Activated T-helper 2 cell treated with anti-CD3 and anti-CD28 coated beads, Interferon-gamma antibody, Interleukin-2, Interleukin-4, amounts not matched to agents 10 μg/mL and 5 μg/mL and 100 μg/mL, durations not matched to agents 14 hours and 24 hours and 36 hours (primary cell): ENCODE measurements around the gene NEDD8. TPM values are rescaled to one million over a fixed set of nuclear protein-coding genes. Genes with fewer than 3 reads are reported as not detected.

Experiments
- DNase-seq: peaks from one replicate; pipeline ENCODE4 v3.0.0; 2021; ENCODE audit warnings: low spot score
- H3K27ac Mint-ChIP-seq: one replicate; pipeline ENCODE4 v1.8.0; 2021; ENCODE audit warnings: mixed read lengths
- H3K27me3 Mint-ChIP-seq: one replicate; pipeline ENCODE4 v1.8.0; 2021; ENCODE audit warnings: low read depth, mixed read lengths
- H3K36me3 Mint-ChIP-seq: one replicate; pipeline ENCODE4 v1.8.0; 2021; ENCODE audit warnings: low read depth, mixed read lengths
- H3K4me1 Mint-ChIP-seq: one replicate; pipeline ENCODE4 v1.8.0; 2021; ENCODE audit warnings: low read depth, mixed read lengths
- H3K4me3 Mint-ChIP-seq: one replicate; pipeline ENCODE4 v1.8.0; 2021; ENCODE audit warnings: low read depth, mild to moderate bottlenecking, moderate library complexity, mixed read lengths
- H3K9me3 Mint-ChIP-seq: one replicate; pipeline ENCODE4 v1.8.0; 2021; ENCODE audit warnings: mixed read lengths
- intact Hi-C: fragments of 100-400 bp; cut with micrococcal nuclease; formaldehyde crosslinking; loops from one replicate; pipeline ENCODE4 v1.15.1; 2023
- total RNA-seq: library from RNA; stranded (reverse); gene quantifications from 2 replicates; pipeline ENCODE4 v1.2.3, GENCODE V29; 2022

NEDD8 gene
- total RNA-seq: 194 and 202 TPM in 2 replicates

DNA sequence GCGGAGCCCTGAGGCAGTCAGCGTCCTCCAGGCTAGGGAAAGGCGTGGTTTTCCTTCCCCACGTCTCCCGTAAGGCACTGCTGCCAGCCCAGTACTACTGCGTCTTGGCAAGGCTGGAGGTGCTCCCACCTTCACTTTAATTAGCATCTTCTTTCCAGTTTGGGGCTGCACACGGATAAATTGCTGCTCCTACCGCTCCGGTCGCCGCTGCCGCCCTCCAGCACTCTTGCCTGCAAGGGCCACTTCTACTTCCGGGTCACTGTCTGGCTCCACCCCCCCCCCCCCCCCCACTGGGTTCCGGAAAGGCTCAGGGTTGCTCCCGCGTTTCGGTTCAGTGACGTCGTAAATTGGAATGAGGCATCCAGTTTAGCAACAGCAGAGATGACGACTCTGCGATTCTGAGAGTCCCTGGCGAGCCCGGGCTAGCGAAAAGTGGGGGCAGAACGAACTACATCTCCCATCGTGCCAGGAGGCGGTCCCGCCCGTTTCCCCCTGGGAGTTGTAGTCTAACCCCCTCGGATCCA, at the start of gene NEDD8:
NEDD8 (minus strand) TSS at position 247 of the 524 bp plus-strand sequence; CDS start at position 147, 100 bp downstream.
- Mint-ChIP-seq H3K27ac (peak within 1 kb of the TSS; percentile 91), H3K4me3 (peak within 1 kb of the TSS; percentile 97), H3K36me3 (peaks cover 53% of the 10 kb centered on the region), H3K4me1 (peaks cover 44% of the 10 kb centered on the region), H3K9me3 (no peaks in the 10 kb centered on the region), H3K27me3 (no peaks in the 10 kb centered on the region)
- peak; percentile 89 for DNase-seq
- intact Hi-C loops: loop anchor here (1.0 to 2.0 kb wide), 7 partner anchors 10 to 677 kb away; partner anchors contain the start of genes DCAF11, MDP1, NRL and PSME2

DNA sequence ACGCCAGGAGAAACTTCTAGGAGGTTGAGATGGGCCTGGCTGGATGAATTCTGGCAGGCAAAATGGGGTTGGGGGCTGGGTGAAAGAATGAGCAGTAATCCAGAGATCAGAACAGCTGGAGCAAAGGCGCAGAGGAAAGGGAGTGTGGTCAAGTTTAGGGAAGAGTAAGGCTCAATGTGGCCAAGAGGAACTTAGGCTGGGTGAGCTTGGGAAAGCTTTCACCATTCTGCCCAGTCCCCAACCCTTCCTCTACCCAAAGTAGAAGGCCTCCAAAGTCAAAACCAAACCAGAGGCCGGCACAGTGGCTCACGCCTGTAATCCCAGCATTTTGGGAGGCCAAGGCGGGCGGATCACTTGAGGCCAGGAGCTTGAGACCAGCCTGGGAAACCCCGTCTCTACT, 49.5 kb upstream of the NEDD8 start:
- no peak for DNase-seq
- Mint-ChIP-seq H3K27me3 (peaks cover 11% of the 10 kb centered on the region), H3K36me3 (no peaks in the 10 kb centered on the region), H3K9me3 (no peaks in the 10 kb centered on the region), H3K27ac (no peak overlapping the region), H3K4me1 (peaks cover 19% of the 10 kb centered on the region), H3K4me3 (no peak overlapping the region)
- intact Hi-C loops: no loop called here

DNA sequence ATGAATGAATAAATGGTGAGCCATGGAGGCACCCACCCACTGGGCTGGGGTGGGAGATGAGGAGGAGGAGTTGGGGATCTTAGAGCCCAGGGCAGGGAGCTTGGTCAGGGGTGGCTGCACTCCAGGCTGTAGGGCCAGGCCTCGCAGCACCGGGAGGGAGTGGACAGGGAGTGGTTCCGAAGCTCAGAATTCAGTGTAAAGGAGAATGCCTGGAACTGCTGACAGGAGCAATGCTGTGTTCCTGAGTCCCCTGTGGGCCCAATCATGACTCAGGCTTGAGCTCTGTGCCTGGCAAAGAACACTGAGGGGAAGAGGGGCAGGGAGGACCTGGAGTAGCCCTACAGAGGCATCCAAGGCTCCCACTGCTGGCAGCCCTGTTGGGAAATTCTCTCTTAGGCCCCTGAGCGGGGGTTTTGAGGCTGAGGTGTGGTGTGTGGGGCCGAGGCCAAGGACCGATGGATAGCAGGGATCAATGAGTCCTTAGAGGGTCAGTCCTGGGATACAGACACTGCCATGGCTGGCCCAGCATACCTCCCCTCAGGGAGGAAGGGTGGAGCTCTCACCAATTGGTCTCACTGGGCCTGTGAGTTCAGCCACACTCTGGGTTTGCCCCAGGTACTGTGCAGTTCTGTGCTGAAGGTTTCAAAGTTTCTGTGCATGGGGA, 48.8 kb upstream of the NEDD8 start:
- no peak for DNase-seq
- Mint-ChIP-seq H3K4me3 (no peak overlapping the region), H3K27me3 (peaks cover 9% of the 10 kb centered on the region), H3K36me3 (no peaks in the 10 kb centered on the region), H3K4me1 (peaks cover 19% of the 10 kb centered on the region), H3K27ac (no peak overlapping the region), H3K9me3 (no peaks in the 10 kb centered on the region)
- intact Hi-C loops: no loop called here

DNA sequence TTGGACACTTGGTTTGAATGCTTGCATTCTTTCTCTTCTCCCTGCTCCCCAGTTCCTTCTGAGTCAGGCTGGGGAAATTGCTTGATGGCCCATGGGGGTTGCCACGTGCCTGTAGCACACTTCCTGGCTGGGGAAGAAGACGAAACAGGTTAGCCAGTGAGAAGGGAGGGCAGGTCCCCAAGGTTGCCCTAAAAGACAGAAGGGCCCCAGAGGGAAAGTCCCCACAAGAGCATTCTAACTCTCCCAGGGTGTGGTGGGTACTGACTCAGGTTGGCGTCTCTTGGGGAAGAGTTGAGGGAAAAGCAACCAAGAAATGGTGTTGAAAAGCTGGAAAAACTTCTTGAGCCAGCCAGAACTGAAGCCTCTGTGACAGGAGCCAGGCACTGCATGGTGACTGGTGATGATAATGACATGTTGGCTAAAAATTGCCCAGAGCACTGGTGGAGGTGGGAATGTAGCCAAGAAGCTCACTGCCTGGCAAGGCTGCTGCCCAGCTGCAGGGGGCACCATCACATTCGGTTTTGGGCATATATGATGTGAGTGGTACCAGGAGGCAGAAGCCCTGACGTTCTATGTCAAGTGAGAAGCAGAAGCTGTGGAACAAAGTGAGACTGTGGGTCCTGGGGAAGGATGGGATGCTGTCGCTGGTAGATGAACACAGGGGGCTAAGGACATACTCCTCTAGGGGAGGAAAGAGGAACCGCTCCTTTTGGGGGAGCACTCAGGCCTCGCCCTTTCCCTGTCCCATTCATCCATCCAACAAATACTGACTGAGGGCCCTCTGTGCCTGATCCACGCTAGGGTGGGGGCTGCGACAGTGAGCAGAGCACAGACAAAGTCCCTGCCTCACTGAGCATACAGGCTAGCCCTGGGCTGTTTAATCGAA, 47.4 kb upstream of the NEDD8 start:
- intact Hi-C loops: no loop called here
- peak overlapping the region; percentile 30 for H3K27ac Mint-ChIP-seq
- no peaks in the 10 kb centered on the region for H3K36me3 Mint-ChIP-seq
- no peak for DNase-seq
- peaks cover 9% of the 10 kb centered on the region for H3K27me3 Mint-ChIP-seq
- peaks cover 19% of the 10 kb centered on the region for H3K4me1 Mint-ChIP-seq
- no peak overlapping the region for H3K4me3 Mint-ChIP-seq
- no peaks in the 10 kb centered on the region for H3K9me3 Mint-ChIP-seq

DNA sequence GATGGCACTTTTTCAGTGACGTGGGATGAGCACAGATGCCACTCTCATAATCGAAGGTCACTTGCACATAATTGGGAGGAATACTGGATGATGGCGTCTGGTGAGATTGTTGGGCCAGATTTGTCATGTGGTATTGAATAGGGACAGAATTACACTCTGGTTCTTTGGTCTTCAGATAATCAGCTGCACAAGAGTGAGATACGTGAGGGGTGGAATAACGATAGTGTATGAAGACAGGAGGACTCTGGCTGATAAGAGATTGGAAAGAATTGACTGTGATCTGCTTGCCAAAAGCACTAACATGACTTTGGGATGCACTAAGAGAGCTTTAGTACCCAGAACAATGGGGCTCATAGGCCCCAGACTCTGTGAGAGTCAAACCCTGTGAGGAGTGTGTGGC, 46.3 kb upstream of the NEDD8 start:
- Mint-ChIP-seq H3K36me3 (no peaks in the 10 kb centered on the region), H3K4me3 (no peak overlapping the region), H3K27me3 (peaks cover 9% of the 10 kb centered on the region), H3K9me3 (no peaks in the 10 kb centered on the region), H3K27ac (peak overlapping the region; percentile 36), H3K4me1 (peaks cover 29% of the 10 kb centered on the region)
- intact Hi-C loops: no loop called here
- no peak for DNase-seq

DNA sequence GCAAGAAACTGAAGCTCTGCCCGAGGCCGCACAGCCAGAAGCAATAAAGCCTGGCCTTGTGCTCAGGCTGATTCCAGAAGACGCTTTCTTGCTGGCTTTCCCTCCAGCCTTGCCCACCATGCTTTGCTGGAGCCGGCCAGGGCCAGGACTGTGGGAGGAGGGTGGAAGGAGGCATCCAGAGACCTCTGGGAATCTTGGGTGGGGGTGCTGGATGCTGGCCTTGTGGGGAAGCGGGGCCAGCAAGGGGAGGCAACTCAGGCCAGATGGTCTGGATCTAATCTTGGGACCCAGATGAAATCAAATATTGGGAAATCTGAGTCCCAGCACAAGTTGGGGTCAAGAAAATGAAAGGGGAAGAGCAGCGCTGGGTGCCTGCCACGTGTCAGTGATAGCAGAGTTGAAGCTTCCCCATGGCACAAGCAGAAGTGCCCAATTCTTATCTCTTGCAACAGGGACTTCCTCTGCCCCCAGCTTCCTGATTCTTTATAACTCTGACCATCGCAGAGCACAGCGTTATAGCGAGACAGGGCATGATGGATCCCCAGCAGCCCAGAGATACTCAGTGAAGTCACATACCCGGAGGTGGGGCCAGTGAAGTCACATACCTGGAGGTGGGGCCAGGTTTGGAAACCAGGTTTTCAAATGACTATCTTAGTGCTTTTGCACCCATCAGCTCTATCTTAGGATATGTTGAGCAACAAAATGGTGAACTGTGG, 45.6 kb upstream of the NEDD8 start:
- Mint-ChIP-seq H3K27me3 (peaks cover 9% of the 10 kb centered on the region), H3K36me3 (no peaks in the 10 kb centered on the region), H3K27ac (no peak overlapping the region), H3K9me3 (no peaks in the 10 kb centered on the region), H3K4me3 (no peak overlapping the region), H3K4me1 (peaks cover 32% of the 10 kb centered on the region)
- intact Hi-C loops: no loop called here
- no peak for DNase-seq

DNA sequence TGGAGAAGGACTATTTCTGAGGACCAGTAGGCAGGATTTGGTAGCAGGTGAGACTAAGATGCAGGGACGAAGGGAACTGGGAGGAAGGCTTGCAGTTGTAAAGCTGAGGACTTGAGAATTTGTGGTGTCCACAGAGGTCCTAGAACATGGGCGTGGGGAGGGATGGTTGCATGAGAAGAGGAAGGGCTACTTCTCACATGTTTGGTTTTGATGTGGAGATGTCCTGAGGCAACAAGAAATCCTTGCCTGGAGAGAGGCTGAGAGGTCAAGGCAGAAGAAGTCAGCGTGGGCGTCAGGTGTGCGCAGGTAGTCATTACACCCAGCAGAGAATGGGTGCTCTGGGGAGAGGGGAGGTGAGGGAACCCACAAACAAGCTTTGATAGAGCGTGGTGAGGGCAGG, 44.9 kb upstream of the NEDD8 start:
- H3K4me1 Mint-ChIP-seq: peaks cover 39% of the 10 kb centered on the region
- H3K9me3 Mint-ChIP-seq: no peaks in the 10 kb centered on the region
- peaks cover 9% of the 10 kb centered on the region for H3K27me3 Mint-ChIP-seq
- no peak overlapping the region for H3K27ac Mint-ChIP-seq
- H3K36me3 Mint-ChIP-seq: no peaks in the 10 kb centered on the region
- intact Hi-C loops: no loop called here
- no peak for DNase-seq
- H3K4me3 Mint-ChIP-seq: no peak overlapping the region

DNA sequence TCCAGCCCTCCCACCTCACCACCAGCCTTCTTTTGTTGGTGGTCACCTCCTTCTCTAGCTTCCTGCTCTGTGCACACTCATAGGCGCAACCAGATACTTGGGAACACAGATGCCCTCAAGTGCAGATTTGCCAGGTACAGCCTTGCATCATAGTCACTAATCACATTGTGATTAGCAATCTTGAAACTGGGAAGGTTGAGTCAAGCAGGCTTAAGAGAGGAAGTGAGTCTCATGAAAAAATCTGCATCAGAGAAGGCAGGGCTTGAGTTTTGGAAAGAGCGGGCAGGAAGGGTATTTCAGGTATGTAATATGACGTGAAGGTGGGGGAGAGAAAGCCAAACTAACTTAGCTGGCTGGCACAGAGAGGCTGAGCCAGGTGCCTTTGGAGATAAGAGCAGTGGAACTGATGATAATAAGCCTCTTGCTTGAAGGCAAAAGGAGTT, 42.0 kb upstream of the NEDD8 start:
- peaks cover 43% of the 10 kb centered on the region for H3K4me1 Mint-ChIP-seq
- no peaks in the 10 kb centered on the region for H3K9me3 Mint-ChIP-seq
- DNase-seq: peak; percentile 31
- H3K4me3 Mint-ChIP-seq: peak overlapping the region; percentile 0
- H3K36me3 Mint-ChIP-seq: peaks cover 3% of the 10 kb centered on the region
- intact Hi-C loops: loop anchor here (1.0 kb wide), 3 partner anchors 15 to 27 kb away; no protein-coding TSS in a partner anchor
- H3K27me3 Mint-ChIP-seq: peaks cover 2% of the 10 kb centered on the region
- H3K27ac Mint-ChIP-seq: peak overlapping the region; percentile 74

DNA sequence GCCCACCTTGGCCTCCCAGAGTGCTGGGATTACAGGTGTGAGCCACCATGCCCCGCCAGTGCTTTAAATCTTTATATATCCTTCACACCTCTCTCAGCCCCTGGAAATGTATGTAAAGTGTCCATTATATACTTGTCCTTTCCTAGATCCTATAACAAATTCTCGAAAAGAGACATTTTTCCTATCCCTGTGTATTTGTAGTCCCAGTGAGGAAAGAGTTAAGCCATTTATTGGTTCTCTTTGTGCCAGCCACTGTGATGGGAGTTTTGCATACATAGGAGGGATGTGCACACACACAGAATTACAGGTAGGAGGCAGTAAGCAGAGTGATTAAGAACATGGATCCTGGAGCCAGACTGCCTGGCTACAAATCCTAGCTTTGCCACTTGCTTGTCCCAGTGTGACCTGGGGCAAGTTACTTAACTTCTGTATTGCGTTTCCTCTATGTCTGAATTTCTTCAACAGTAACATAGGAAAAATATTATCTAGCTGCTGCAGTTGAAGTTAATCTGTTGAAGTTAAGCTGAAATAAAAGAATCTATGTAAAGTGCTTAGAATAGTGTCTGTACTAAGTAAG, 41.3 kb upstream of the NEDD8 start:
- Mint-ChIP-seq H3K36me3 (peaks cover 7% of the 10 kb centered on the region), H3K27ac (peak overlapping the region; percentile 74), H3K9me3 (no peaks in the 10 kb centered on the region), H3K27me3 (no peaks in the 10 kb centered on the region), H3K4me3 (peak overlapping the region; percentile 13), H3K4me1 (peaks cover 37% of the 10 kb centered on the region)
- intact Hi-C loops: no loop called here
- no peak for DNase-seq

DNA sequence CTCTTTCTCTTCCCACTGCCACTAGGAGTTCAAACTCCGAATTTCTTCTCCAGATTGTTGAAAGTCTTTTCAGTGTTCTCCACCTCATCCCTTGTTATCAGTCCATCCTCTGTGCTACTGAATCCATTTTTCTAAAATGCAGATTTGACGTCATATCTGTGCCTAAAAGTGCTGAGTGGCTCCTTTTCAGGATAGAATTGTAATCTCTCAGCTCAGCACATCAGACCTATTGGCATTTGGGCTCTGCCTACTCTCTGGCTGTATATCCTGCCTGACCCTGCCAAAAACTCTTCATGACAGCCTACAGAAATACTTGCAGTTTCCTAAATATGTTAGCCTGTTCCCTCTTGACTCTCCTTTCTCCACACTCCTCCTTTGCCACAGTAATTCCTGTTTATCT, 40.3 kb upstream of the NEDD8 start:
- Mint-ChIP-seq H3K4me3 (peak overlapping the region; percentile 72), H3K4me1 (peaks cover 30% of the 10 kb centered on the region), H3K36me3 (peaks cover 11% of the 10 kb centered on the region), H3K9me3 (no peaks in the 10 kb centered on the region), H3K27me3 (no peaks in the 10 kb centered on the region), H3K27ac (peak overlapping the region; percentile 74)
- intact Hi-C loops: no loop called here
- DNase-seq: no peak

DNA sequence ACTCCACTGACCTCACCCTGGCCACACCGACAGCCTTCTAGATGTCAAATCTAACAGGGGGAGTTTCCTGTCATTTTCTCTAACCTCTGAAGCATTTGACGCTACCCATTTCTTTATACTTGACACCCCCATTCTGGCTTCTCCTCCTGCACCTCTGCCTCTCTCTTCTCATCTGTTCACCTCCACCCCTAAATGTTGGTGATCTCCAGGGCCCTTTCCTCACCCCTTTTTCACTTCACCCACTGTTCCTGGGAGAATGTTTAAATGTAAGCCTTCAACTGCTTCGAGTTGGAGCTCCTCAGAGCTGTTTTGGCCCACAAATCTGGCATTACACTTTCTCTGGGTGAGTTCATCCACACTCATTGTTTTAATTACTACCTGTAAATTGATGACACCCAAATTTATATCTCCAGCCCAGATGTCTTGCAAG, 39.7 kb upstream of the NEDD8 start:
- DNase-seq: no peak
- peak overlapping the region; percentile 72 for H3K4me3 Mint-ChIP-seq
- peaks cover 30% of the 10 kb centered on the region for H3K4me1 Mint-ChIP-seq
- H3K36me3 Mint-ChIP-seq: peaks cover 16% of the 10 kb centered on the region
- H3K9me3 Mint-ChIP-seq: no peaks in the 10 kb centered on the region
- H3K27me3 Mint-ChIP-seq: no peaks in the 10 kb centered on the region
- H3K27ac Mint-ChIP-seq: peak overlapping the region; percentile 74
- intact Hi-C loops: loop anchor here (1.0 kb wide), 4 partner anchors 27 to 59 kb away; partner anchors contain the start of genes CHMP4A, DHRS1, GMPR2 and NEDD8
